ENCODE data around the gene GALNT14.

DNA sequence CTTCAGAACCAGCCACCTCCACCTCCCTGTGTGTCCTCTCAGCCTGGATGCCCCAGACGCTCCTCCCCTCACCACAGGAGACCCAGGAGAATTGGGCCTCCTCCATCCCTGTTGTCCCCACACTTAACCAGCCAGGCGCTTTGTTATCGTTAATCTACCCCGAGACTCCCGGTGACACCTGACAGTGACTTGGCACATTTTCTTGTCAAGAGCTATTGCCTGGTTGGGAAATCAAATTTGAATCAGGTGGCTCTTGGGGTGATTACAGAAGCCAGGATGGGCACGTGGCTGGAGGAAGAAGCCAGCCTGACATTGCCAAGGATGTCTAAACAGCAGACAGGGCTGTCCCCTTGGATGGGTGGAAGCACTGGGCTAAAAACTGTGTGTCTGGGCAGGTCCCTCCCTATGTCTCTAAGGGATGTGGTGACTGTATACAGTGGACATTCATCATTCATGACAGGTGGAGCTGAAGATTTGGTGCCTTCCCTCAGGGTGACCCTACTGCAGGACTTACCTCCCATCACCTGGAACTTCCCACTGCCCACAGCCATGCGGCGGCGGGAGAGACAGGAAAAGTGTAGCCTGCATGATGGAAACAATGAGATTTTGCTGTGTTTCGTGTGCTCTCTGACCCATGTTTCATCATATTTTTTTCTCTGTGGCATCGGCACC is 173.8 kb downstream of the GALNT14 start:
- TF ChIP-seq, protein P1, sequence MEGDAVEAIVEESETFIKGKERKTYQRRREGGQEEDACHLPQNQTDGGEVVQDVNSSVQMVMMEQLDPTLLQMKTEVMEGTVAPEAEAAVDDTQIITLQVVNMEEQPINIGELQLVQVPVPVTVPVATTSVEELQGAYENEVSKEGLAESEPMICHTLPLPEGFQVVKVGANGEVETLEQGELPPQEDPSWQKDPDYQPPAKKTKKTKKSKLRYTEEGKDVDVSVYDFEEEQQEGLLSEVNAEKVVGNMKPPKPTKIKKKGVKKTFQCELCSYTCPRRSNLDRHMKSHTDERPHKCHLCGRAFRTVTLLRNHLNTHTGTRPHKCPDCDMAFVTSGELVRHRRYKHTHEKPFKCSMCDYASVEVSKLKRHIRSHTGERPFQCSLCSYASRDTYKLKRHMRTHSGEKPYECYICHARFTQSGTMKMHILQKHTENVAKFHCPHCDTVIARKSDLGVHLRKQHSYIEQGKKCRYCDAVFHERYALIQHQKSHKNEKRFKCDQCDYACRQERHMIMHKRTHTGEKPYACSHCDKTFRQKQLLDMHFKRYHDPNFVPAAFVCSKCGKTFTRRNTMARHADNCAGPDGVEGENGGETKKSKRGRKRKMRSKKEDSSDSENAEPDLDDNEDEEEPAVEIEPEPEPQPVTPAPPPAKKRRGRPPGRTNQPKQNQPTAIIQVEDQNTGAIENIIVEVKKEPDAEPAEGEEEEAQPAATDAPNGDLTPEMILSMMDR (IDR thresholded peaks at IDR 0.05), result no peak
- TF ChIP-seq EZH2 (IDR thresholded peaks at IDR 0.05; ENCODE audit: borderline replicate concordance, insufficient read depth, low read depth, low read length, poor library complexity, severe bottlenecking), result no peak

Measured in B cell (primary cell).